ENCODE measurements around the gene OSBPL1A.

OSBPL1A gene

DNA sequence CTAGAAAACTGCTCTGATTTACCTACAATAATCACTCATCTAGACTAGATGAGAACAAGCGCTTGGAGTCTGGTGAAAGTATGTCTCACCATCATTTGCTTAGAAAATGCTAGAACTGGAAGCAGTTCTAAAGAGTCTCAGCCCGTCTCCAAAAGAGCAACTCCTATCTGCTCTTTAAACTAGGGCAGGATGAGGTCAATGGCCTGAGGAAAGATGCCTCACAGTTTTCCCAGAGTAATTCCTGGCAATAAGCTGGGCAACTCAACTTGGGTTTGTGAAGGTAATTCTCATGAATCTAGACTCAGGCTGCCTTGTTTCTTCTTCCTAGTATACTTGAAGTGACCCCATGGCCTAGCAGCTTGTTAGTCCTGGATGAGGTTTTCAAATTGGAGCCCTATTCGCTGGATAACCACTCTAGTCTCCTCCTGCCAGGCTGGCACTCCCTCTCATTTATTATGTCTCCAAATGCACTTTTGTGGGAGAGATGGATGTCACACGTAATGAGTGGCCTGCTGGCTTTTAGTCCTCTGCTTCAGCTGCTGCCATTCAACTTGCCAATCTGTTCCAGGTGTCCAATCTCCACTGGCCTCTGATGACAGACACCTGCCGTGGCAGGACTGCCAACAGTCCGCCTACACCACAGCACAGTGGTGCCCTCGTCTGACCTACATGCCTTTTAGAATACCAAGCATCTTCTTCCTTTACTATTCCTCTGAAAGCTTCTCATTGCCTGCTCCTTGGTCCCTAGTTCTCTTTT is 177.9 kb downstream of the OSBPL1A start:
- DNase-seq (ENCODE audit: low read depth), result no peak

DNA sequence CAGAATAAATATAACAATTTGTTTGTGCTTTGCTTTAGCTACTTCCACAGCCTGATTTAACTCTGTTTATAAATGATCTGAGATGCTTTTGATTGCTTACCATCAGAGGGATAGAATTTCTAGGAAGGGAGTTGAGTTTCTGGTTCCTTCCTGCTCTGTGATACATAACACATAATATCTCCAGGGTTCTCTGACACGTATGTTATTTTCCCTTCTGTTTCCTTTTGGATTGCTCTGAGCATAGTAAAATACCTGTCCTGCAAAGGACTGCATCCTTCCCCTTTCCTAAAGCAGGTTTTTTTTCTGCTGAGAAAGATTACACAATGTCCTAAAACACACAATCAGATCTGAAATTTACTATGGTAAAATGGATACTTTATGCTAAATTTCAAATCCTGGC is 182.7 kb downstream of the OSBPL1A start:
- no peak for DNase-seq (ENCODE audit: low read depth)

DNA sequence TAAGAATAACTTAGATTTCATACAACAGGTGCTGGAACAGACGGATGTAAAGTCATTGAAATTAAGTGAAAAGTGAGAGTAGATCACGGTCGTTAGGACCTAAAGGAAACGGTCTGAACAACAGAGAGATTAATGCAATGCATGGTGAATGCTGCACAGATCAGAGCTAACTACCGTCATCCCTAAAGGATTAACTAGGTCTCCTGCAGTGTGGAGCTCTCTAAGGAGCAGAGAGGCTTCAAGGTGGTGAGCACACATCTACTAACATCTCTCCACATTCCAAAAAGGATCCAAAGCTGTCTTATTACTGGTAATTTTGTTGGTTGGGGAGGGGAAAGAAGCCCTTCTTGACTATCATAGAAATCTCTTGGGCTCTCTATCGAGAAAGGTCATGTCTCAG is 183.5 kb downstream of the OSBPL1A start:
- no peak for DNase-seq (ENCODE audit: low read depth)

DNA sequence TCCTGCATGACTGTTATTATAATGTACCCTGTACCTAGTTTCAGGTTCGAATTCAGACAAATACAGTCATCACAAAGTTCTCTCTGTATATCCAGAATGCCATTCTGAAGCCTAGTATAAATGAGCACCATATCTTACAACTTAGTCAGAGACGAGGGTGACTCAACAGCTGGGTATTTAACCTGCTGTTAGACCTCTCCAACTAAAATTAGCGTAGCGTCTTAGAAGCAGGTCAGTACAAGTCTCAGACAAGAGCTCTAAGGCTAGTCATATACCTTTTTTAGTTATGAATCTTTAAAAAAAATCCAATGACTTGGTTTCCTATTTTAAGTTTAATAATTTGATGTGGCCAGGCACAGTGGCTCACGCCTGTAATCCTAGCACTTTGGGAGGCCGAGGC is 184.7 kb downstream of the OSBPL1A start:
- DNase-seq (ENCODE audit: low read depth), result no peak

DNA sequence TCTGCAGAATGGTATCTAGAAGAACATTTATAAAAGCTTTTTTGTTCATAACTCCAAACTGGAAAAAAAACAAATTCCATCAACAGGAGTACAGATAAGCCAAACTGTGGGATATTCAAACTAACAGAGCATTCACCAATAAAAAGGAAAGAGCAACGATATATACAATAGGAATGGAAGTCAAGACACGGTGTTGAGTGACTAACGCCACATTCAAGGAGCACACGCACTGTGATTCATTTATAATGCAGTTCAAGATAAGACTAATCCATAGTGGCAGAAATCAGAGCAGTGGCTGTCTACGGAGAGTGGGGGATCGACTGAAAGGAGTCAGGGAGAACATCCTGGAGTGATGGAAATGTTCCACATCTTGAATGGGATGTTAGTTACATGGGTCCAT is 188.1 kb downstream of the OSBPL1A start:
- DNase-seq (ENCODE audit: low read depth), result no peak

DNA sequence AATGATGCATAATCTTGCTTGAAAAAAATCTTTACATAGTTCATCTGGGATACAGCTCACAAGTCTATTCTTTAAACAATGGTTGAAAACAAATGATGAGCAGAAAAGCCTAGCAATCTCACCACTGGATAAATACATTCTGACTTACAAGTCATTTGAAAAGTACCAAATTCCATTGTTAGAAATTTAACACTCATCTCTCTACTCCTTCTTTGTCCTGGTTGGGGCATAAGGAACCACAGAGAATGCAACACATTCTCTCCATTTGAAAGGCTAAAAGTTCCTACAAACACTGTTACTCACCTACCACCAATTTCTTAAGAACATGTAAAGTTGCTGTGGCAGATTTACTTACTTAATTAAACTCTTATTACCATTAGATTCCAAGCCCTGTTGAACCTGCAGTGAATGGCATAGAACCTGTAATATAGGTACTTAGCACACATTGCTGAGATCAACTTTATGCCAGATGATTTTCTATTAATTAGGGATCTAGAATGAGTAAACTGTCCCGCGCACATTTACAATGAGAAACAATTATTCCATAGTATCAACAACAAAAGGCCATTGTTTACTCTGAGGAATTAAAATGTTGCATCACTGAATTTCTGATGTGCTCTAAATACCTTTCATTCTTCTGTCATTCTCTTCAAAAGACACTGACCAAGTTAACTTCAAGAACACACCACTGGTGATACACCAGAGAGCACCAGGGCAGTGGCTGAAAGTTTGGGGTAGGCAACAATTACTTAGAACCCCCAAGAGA is 189.2 kb downstream of the OSBPL1A start:
- DNase-seq (ENCODE audit: low read depth), result no peak

DNA sequence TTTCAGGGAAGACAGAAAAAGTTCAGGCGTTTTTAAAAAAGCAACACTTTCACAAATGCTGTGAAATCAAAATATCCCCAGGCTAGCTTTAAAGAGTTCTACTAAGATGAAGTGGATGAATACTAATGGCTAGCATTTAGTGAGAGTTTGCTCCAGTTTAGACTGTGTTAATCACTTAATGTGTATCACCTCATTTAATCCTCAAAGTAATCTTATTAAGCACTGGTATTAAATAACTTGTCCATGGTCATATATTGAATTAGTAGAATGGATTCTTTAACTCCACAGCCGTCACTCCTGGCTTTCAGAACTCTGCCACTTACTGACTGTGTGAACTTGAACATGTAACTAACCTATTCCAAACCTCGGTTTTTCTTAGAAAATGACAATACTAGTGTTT is 192.7 kb downstream of the OSBPL1A start:
- DNase-seq (ENCODE audit: low read depth), result no peak

DNA sequence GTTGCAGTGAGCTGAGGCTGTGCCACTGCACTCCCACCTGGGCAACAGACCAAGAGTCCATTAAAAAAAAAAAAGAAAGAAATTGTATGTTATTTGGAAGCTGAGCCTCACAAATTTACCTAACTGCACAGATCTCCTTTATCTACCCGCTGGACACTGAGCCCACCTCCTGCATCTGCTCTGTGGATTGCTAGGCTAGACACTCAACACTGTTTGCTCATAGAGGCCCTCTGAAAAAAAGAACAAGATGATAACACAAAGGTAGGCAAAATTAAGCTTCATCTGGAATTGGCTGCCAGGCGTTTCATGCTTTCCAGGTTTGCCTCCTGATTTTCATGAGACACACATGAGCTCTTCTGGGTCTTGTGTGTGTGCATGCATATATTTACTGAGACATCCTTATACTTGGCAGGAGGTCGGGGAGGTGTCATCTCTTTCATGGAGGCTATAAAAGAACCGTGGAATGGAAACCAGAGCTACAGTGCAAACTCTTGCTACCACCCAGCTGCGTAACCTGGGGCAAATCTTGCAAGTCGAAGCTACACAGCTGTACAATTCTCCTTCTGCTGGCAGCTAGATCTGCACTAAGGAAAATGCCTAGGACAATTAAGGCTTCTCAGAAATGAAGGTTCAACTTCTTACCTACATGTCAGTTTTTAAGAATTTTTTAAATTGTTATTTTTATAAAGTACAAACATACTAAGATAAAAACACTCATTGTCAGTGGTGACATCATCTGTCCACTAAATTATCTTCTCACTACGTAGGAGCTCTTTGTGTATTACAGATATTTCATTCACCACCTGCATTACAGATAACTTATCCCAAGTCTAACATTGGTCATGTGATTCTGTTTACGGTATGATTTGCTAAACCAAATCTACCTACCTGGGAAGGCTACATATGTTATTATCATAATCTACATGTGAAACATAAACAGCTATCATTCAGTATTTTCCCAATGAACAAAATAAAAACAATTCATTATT is 195.6 kb downstream of the OSBPL1A start:
- DNase-seq (ENCODE audit: low read depth), result no peak

DNA sequence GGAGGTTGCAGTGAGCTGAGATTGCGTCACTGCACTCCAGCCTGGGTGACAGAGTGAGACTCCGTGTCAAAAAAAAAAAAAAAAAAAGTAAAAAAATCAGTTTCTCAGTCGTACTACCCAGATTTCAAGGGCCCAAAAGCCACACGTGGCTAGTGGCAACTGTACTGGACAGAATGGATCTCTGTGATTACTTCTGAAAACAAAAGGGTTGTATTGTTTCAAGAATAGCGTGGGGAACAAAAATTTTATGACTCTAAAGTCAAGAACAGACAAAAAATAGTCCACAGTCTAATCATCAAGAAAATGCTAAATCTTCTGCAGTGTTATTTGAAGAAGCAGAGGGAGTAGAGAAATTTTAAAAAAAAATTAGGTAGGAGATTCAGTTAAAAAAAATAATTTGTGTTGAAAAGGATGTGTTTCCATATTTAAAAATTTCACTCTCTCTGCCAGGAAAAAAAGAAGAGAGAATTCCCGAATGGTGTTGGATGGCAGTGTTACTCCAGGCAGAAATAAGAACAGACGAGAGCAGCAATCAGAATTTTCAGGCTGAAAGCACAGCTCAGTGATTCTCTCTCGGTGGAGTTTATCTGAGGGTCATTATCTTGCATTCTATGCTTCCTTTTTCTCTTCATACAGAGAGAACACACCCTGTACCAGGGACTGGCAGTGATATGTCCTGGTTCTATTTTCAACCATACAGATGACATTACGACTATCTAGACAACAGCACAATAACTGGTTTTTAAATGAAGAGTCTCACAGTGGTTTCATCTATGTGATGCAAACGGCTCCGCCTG is 196.9 kb downstream of the OSBPL1A start:
- DNase-seq (ENCODE audit: low read depth), result no peak

DNA sequence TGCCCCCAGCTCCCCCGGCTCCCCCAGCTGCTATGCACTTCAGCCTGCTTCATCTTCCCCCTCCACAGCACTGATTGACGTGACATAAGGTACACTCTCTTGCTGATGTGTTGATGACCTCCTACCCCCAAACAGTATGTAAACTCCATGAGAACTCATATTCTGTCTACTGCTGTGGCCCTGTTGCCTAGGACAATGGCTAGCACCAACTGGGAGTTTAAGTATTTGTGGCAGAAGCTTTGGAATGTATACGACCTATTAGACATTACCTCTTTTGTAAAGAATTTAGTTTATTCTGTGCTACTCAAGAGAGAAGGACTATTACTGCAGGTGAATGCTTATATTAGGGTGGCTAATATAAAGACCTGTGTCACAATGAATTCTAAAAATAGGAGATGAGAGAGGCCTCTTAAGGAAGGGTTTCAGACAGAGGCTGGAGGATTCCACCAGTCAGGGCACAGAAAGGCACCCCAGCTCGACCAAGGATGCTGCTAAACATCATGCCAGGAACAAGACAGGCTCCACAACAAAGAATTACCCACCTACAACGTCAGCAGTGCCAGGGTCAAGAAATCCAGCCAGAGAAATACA is 198.2 kb downstream of the OSBPL1A start:
- DNase-seq (ENCODE audit: low read depth), result no peak

DNA sequence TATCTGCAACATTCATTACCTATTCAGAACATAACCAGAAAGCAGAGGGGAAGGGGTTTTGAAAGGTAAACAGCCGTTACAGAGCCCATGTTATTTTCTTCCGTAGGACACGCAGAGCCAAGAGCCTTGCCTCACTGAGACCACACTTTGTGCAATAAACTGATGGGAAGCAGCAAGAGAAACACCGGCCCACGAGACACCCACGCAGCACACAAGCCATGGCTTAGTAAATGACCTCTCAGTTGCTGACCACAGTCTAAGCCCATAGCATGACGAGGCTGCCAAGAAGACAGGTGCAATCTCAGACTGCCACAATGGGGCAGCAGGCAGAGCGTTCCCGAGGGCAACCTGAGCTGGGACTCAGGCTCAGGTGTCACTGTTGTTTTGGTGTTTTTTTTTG is 199.2 kb downstream of the OSBPL1A start:
- no peak for DNase-seq (ENCODE audit: low read depth)

DNA sequence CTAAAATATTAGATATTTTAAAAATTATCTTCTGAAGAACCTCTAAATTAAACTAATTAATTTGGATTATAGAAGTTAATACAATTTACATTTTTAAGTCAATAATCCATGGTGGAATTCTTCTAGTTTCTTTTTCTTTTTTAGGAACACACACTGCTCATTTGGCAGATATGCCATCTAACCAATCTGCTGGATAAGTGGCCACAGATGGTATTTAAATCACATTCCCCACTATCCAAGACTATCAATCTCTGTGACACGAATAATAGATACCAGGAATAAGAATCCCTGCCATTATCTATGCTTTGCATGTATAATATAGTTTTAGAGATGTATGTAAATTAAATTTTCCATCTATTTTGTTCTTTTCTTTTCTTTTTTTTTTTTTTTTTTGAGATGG is 200.2 kb downstream of the OSBPL1A start:
- DNase-seq (ENCODE audit: low read depth), result no peak

DNA sequence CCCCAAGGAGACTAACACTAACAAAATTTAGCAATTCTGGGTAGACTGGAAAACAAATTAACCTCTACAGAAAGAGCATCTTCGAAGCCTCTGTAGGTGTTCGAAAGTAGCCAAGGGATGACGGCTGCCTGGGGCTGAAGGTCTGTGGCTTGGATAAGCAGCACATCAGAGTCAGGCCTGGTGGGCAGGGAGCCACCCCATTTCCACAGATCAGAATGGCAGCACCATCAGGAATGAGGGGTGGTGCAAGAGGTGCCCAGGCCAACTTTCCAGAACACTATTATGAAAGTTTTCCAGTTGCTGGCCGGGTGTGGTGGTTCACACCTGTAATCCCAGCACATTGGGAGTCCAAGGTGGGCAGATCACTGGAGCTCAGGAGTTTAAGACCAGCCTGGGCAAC is 200.9 kb downstream of the OSBPL1A start:
- DNase-seq (ENCODE audit: low read depth), result no peak

DNA sequence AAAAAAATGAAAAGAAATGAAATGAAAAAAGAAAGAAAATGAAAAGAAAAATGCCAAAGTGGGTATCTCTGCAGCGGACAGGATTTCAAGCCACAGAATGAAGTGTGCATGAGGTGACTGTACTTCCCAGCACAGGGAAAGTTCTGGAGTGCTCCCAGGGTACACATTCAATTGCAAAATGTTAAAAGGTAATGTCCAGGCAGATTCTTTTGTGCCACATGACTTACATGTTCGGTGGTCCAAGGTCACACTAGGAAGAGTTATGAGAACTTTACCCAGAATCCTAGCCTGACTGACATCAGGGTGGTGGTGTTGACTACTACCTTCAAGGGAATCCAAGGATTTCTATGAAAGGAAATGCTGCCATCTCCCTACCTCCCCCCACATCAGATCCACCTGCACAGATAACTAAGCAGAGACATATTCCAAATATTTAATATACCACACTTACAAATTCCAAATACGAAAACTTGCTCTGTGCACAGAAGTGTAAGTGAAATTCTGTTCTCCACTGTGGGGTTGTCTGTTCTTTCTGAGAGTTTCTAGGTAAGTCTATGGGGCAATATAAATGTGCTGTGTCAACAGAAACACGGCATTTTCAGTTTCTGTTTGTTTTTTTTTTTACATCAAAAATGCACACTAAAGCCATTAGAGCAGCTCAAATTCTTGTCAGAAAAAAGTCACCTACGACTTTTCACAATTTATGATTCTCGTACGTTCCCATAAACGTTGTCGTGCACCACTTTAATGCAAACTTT is 202.1 kb downstream of the OSBPL1A start:
- no peak for DNase-seq (ENCODE audit: low read depth)

DNA sequence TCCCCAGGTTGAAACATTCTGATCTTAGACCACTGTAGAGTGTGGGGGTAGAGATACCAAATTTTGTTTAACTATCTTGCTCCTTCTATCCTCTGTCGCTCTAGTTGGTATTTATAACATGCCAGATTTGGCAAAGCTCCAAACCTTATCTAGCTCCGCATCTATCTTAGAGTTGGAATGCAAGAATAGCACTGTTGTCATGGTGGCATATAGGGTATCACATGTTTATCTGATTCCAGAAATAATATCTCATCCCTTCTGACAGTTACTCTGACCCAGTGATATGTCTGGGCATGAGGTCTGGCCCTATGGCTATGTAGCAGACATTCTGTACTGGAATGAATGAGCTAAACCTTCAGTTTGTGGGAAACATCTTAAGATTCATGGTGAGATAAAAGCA is 207.0 kb downstream of the OSBPL1A start:
- DNase-seq (ENCODE audit: low read depth), result no peak

DNA sequence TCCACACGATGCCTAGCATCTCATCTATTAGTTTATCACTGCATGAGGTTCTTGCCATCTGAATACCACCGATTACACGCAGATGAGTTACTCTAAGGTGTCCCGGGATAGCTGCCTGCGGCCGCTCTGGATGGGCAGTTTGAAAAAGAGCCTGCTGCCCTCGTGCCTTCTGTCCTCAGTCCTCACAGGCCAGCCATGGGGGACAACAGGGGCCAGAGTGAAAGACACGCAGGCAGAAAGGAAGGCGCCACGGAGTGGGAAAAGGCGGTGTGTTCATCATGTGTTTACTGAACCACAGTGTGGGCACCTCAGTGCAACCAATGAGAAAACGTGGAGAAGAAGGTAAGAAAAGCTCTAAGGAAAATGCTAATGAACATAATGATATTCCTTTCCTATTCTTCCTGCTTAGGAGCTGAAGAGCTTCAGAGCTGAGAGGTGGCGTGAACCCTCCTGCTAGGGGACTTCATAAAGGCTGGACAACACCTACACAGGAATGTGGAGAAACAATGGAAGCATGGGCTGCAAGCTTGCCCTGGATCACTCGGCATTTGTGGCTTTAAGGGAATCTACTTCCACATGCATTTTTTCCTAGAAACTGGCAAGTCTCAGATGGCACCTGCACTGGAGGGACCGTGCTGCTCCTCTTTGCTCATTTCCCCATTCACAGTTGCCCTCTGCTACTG is 207.8 kb downstream of the OSBPL1A start:
- no peak for DNase-seq (ENCODE audit: low read depth)

DNA sequence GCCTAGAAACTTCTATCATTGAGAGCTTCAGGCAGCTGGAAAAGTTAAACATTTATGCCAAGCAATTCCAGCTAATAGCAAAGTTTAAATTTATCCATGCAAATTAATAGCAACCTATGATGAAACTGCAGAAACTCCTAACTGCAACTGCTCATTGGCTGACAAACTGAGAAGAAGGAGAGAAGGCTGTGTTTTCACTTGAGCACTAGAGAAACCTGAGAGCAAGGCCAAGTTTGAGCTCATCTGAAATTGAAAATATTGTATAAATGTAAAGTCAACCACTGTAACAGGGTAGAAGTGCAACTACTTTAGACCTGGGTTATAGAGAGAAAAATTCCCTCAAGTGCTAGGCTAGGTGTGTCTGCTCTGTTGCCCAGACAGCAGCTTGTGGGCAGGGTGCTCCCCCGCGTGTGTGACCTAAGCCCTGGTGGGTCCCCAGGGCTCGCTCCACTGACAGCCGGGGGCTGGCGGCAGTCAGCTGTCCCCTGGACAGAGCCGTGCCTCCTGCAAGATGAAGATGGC is 208.6 kb downstream of the OSBPL1A start:
- no peak for DNase-seq (ENCODE audit: low read depth)

DNA sequence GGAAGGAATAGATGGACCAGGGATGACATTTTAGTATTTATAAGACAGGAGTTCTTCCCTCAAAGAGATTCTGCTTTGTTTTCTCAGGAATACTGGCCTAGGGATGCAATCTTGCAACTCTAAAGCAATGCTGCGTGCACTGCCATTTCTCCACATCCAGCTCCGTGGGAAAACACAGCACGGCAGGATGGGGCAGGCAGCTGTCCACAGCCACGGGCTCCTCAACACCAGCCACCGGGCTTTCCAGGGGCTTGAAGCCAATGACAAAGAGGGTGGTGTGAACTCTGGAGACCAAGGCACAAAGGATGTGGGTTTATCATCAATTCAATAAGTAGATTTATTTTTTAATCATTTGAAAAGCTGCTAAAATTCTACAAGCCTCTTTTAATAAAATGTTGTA is 209.5 kb downstream of the OSBPL1A start:
- DNase-seq (ENCODE audit: low read depth), result no peak

DNA sequence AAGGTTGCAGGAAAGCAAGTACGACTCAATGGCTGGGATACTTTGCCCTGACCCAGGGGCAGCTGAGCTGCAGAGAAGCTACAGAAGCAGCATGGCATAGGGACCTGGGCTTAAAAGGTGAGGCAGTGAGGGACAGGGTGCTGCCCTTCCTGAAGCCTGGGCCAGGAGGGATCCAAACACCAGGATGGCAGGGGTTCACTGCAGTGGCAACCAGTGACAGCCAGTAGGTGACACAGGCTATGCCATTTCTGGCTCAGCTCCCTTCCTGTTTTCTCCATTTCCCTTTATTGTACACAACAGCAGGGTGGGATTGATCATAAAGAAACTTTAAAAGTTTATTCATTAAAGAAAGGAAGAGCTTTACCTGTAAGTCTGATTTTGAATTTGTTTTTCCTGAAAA is 209.9 kb downstream of the OSBPL1A start:
- no peak for DNase-seq (ENCODE audit: low read depth)

DNA sequence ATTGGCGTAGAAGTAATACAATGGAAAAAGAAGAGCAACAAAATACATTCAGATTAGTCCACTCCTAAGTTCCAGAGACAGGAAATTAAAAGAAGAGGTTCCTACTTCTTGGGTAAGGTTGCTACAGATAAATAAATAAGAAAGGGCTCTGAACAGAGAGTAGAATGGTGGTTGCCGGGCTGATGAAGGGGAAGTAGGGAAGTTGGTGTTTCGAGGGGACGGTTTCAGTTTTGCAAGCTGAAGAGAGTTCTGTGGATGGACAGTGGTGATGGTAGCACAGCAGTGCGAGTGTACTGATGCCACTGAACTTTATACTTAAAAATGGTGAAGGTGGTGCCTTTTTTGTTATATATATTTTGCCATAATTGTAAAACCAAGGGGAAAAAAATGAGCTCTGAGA is 210.6 kb downstream of the OSBPL1A start:
- no peak for DNase-seq (ENCODE audit: low read depth)

Measured in GM04503 (cell line).